Breast epithelium (tissue), 3 donors: ENCODE data around the gene PRICKLE2.

Experiments
- CTCF ChIP-seq, 3 donors: fragments of 450-650 bp; IDR thresholded peaks; one replicate each; pipeline ENCODE4 v1.5.1; 2016 to 2017; ENCODE audit warnings: antibody characterized with exemption in 3 of 3, mild to moderate bottlenecking in 3 of 3, moderate library complexity in 3 of 3
- POLR2AphosphoS5 ChIP-seq, 3 donors: sonication (generic); formaldehyde crosslinking; IDR thresholded peaks; one replicate each; pipeline ENCODE4 v1.6.1; 2017; ENCODE audit warnings: antibody characterized with exemption in 3 of 3

GRCh38 chr3:64109438-64109837, 115.8 kb downstream of the PRICKLE2 start:
- no peak for TF ChIP-seq CTCF (IDR thresholded peaks at IDR 0.05)
- no peak for TF ChIP-seq POLR2AphosphoS5 (IDR thresholded peaks at IDR 0.05)
